GM12878 (cell line): Measurements from ENCODE around the gene ACTR1B. TPM values are rescaled to one million over a fixed set of nuclear protein-coding genes. Genes with fewer than 3 reads are reported as not detected.

Experiments used
- ATAC-seq: fragments of 200-7000 bp; cut with Tn5 transposase; 3 replicates; pipeline ENCODE4 v1.9.1; 2020; ENCODE audit warnings: mild to moderate bottlenecking, moderate library complexity
- BruUV-seq: library from RNA; stranded (reverse); fragments of 400-500 nt; replicated peaks from 2 replicates; lab custom pipeline; 2021; lab: Mats Ljungman, UMichigan
- CTCF ChIA-PET: fragments of 300-600 bp; sonication (Branson Sonifier 250); formaldehyde crosslinking; extraction: SDS; loops from one replicate; lab custom pipeline; 2021; ENCODE audit warnings: inconsistent platforms; lab: Yijun Ruan, JAX
- POLR2A ChIA-PET: fragments of 350-600 bp; formaldehyde crosslinking; extraction: SDS; loops from one replicate; lab custom pipeline; 2021; ENCODE audit warnings: inconsistent platforms; lab: Charles Lee
- RAD21 ChIA-PET: fragments of 300-600 bp; sonication (Branson Sonifier 250); formaldehyde crosslinking; loops from one replicate; lab custom pipeline; 2023; ENCODE audit warnings: antibody characterized with exemption; ENCODE audit not compliant: unreplicated experiment; lab: Charles Lee
- SMC1A ChIA-PET: fragments of 300-600 bp; sonication (Branson Sonifier 250); formaldehyde crosslinking; loops from one replicate; lab custom pipeline; 2023; ENCODE audit not compliant: unreplicated experiment, uncharacterized antibody; lab: Charles Lee
- DNase-seq: peaks from one replicate; pipeline ENCODE4 v3.0.0-alpha.2; 2011; ENCODE audit warnings: low read depth, low spot score
- FAIRE-seq: peaks from 3 replicates; lab custom pipeline; 2011; peaks lifted over from hg19 to GRCh38; lab: Jason Lieb, UNC
- H2AFZ ChIP-seq: 2 replicates; pipeline ENCODE4 v1.6.0; 2011; ENCODE audit warnings: low read depth, low read length, control low read depth; ENCODE audit not compliant: control insufficient read depth
- H3K27ac ChIP-seq: 2 replicates; pipeline ENCODE4 v1.5.1; 2011; ENCODE audit warnings: control low read depth; ENCODE audit not compliant: control insufficient read depth, insufficient read depth
- H3K27me3 ChIP-seq, 2 experiments: replicated peaks in 1 of 2; 2 replicates each; pipeline versions ENCODE4 v1.6.0 to v1.6.1; 2011; ENCODE audit warnings: low read length in 1 of 2; ENCODE audit not compliant: control insufficient read depth in 2 of 2, insufficient read depth in 2 of 2
- H3K36me3 ChIP-seq, 2 experiments: 2 replicates each; pipeline ENCODE4 v1.5.1; 2011; ENCODE audit warnings: low read length in 1 of 2; ENCODE audit not compliant: control insufficient read depth in 2 of 2, insufficient read depth in 2 of 2
- H3K4me1 ChIP-seq: 2 replicates; pipeline ENCODE4 v1.6.1; 2011; ENCODE audit warnings: mild to moderate bottlenecking, low read length, moderate library complexity, mixed read lengths; ENCODE audit not compliant: control insufficient read depth, insufficient read depth
- H3K4me2 ChIP-seq: 2 replicates; pipeline ENCODE4 v1.6.0; 2011; ENCODE audit warnings: control low read depth; ENCODE audit not compliant: control insufficient read depth, insufficient read depth
- H3K4me3 ChIP-seq: fragments of 200-600 bp; sonication (generic); 2 replicates; pipeline ENCODE4 v1.5.1; 2016
- H3K79me2 ChIP-seq: 2 replicates; pipeline ENCODE4 v1.6.0; 2011; ENCODE audit warnings: low read length; ENCODE audit not compliant: control insufficient read depth, insufficient read depth
- H3K9ac ChIP-seq: 2 replicates; pipeline ENCODE4 v1.8.0; 2011; ENCODE audit warnings: low read length, control low read depth, mixed read lengths; ENCODE audit not compliant: control insufficient read depth, insufficient read depth
- H3K9me3 ChIP-seq: replicated peaks from 3 replicates; pipeline ENCODE4 v1.5.1; 2011; ENCODE audit warnings: mild to moderate bottlenecking, low read length; ENCODE audit not compliant: control insufficient read depth, insufficient read depth
- H4K20me1 ChIP-seq: 2 replicates; pipeline ENCODE4 v1.6.0; 2011; ENCODE audit not compliant: control insufficient read depth, insufficient read depth
- ASH2L ChIP-seq: fragments of 300-600, 200-600 bp; sonication (generic); IDR thresholded peaks from 2 replicates; pipeline ENCODE4 v1.6.1; 2017; ENCODE audit warnings: low read depth, mild to moderate bottlenecking, borderline replicate concordance
- BMI1 ChIP-seq: fragments of 450-650 bp; IDR thresholded peaks from 2 replicates; pipeline ENCODE4 v1.6.1; 2016; ENCODE audit warnings: mild to moderate bottlenecking, moderate library complexity, borderline replicate concordance
- EZH2 ChIP-seq: IDR thresholded peaks from 2 replicates; pipeline ENCODE4 v1.6.1; 2012; ENCODE audit warnings: low read depth, mild to moderate bottlenecking, control low read depth, inconsistent platforms, low read length, borderline replicate concordance; ENCODE audit not compliant: control insufficient read depth
- KLF5 ChIP-seq: fragments of 450-650 bp; IDR thresholded peaks from 2 replicates; pipeline ENCODE4 v1.6.1; 2014; ENCODE audit warnings: mild to moderate bottlenecking; ENCODE audit not compliant: partially characterized antibody
- MTA2 ChIP-seq: fragments of 450-650 bp; IDR thresholded peaks from 2 replicates; pipeline ENCODE4 v1.6.1; 2016; ENCODE audit warnings: low read depth, mild to moderate bottlenecking, moderate library complexity
- NBN ChIP-seq: fragments of 450-650 bp; IDR thresholded peaks from 2 replicates; pipeline ENCODE4 v1.6.1; 2016
- NRF1 ChIP-seq: conservative IDR thresholded peaks from 2 replicates; pipeline ENCODE4 v1.6.1; 2011; ENCODE audit warnings: mild to moderate bottlenecking, low read depth, low read length, improper control_type of control experiment
- RAD21 ChIP-seq: IDR thresholded peaks from 2 replicates; pipeline ENCODE4 v1.6.1; 2011; ENCODE audit warnings: mild to moderate bottlenecking, low read depth, low read length, moderate library complexity; ENCODE audit not compliant: insufficient read depth
- RAD51 ChIP-seq: fragments of 450-650 bp; IDR thresholded peaks from 2 replicates; pipeline ENCODE4 v1.6.1; 2016; ENCODE audit warnings: moderate library complexity, mild to moderate bottlenecking, inconsistent platforms
- SREBF2 ChIP-seq: IDR thresholded peaks from 2 replicates; pipeline ENCODE4 v1.6.1; 2012; ENCODE audit warnings: mild to moderate bottlenecking, low read length
- ZNF217 ChIP-seq: fragments of 450-650 bp; IDR thresholded peaks from 2 replicates; pipeline ENCODE4 v1.6.1; 2017; ENCODE audit warnings: antibody characterized with exemption, mild to moderate bottlenecking
- WGBS: methylation state at CpG from one replicate; pipeline ENCODE4 v1.1.6; 2016; ENCODE audit warnings: low lambda C conversion rate; ENCODE audit not compliant: insufficient replicate concordance, insufficient coverage; ENCODE audit errors: missing lambda C conversion rate; 5-methylcytosine and 5-hydroxymethylcytosine counted together
- in situ Hi-C: fragments of 300-500 bp; cut with MboI; formaldehyde crosslinking; loops from 9 replicates; pipeline ENCODE4 v1.14.3; 2018; ENCODE audit warnings: mixed read lengths
- intact Hi-C: fragments of 100-400 bp; cut with micrococcal nuclease; formaldehyde crosslinking; loops from one replicate; pipeline ENCODE4 v1.14.2; 2022; ENCODE audit not compliant: unreplicated experiment
- polyA plus RNA-seq, 11 experiments: library from polyadenylated mRNA; depleted of rRNA in 4 of 11; unstranded in 6 of 11; stranded (reverse) in 5 of 11; fragments of >200 nt; fragmentation: Nextera tagmentation in 4 of 11; fragmentation: Illumina TruSeq in 1 of 11; extraction: Ambion mirVana in 4 of 11; extraction: Trizol in 1 of 11; gene quantifications; 1 replicate in 1 of 11; 2 replicates in 10 of 11; pipeline versions ENCODE4 v1.2.1 to v1.2.3, GENCODE V29; 2011 to 2016; ENCODE audit warnings: inconsistent platforms in 2 of 11, missing spikeins in 2 of 11, low read depth in 1 of 11
- total RNA-seq, 4 experiments: library from RNA; depleted of rRNA in 3 of 4; stranded (reverse); fragments of >200 nt in 3 of 4; fragmentation: Illumina TruSeq in 1 of 4; extraction: Trizol in 1 of 4; gene quantifications; 2 replicates each; pipeline versions ENCODE4 v1.2.1 to v1.2.3, GENCODE V29; 2013 to 2021
- TF ChIP-seq, protein P1 (sequence below): fragments of 450-650 bp; IDR thresholded peaks from 2 replicates; pipeline ENCODE4 v1.6.1; 2017; ENCODE audit warnings: mild to moderate bottlenecking

ACTR1B gene
- total and polyA plus RNA-seq, 10 of the 15 experiments (the other 5 are each of a cell fraction or from before 2014, with no cell fraction given): 1.3 to 62.8 (median 44.8) TPM

DNA sequence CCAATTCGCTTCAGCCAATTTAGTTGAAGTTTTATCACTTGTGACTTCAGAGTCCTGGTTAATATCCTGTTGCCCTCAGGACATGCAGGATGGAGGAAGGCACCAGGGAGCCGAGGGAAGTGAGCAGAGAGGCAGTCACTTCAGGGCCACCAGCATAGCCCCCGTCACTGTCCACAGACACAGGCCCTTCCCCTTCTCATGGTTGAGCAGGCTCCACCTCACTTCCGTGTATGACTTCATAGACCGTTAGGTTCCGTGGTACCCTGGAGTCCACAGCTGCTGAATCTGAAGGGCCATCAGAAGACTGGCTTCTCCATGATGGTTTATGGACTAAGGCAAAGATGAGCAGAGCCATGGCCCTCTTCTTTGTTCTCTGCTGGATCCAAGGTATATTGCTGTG, 5.6 kb upstream of the ACTR1B start, which contains the start of gene C2orf92:
Gene C2orf92 (plus strand): TSS at position 266 of the 400 bp plus-strand sequence. CDS start 76 bp downstream, at position 342.
- H3K9ac ChIP-seq: no peak within 1 kb of the TSS
- no peaks in the 10 kb centered on the region for H3K36me3 ChIP-seq
- ChIA-PET CTCF (interaction anchor here (1.0 to 1.8 kb wide), 2 partner anchors 13 to 28 kb away, joined by 4 to 7 read pairs; no protein-coding TSS in a partner anchor), POLR2A (interaction anchor here (1.4 kb wide), 1 partner anchor 23 kb away, joined by 3 read pairs; no protein-coding TSS in a partner anchor), RAD21 (interaction anchor here (0.9 kb wide), 1 partner anchor 27 kb away, joined by 3 read pairs; no protein-coding TSS in a partner anchor), SMC1A (interaction anchor here (0.7 to 1.2 kb wide), 3 partner anchors 21 to 718 kb away, joined by 3 to 4 read pairs (median 3); no protein-coding TSS in a partner anchor)
- no peak within 1 kb of the TSS for H3K27ac ChIP-seq
- no peak for FAIRE-seq
- no peak for DNase-seq
- no peaks in the 10 kb centered on the region for H3K27me3 ChIP-seq
- H3K4me1 ChIP-seq: peaks cover 6% of the 10 kb centered on the region; the same call in 1 of the 2 replicates
- H2AFZ ChIP-seq: no peak within 1 kb of the TSS
- H3K9me3 ChIP-seq: no peaks in the 10 kb centered on the region
- ATAC-seq: no peak
- H3K79me2 ChIP-seq: no peaks in the 10 kb centered on the region
- no TSS peak for BruUV-seq
- in situ Hi-C loops (loop anchor here (10.0 kb wide), 1 partner anchor 1605 kb away; no protein-coding TSS in a partner anchor), intact Hi-C loops (no loop called here)
- no peak within 1 kb of the TSS for H3K4me3 ChIP-seq
- no peak for TF ChIP-seq RAD51
- TF ChIP-seq MTA2: no peak
- TF ChIP-seq ZNF217: no peak
- no peak for TF ChIP-seq BMI1
- TF ChIP-seq, protein P1, sequence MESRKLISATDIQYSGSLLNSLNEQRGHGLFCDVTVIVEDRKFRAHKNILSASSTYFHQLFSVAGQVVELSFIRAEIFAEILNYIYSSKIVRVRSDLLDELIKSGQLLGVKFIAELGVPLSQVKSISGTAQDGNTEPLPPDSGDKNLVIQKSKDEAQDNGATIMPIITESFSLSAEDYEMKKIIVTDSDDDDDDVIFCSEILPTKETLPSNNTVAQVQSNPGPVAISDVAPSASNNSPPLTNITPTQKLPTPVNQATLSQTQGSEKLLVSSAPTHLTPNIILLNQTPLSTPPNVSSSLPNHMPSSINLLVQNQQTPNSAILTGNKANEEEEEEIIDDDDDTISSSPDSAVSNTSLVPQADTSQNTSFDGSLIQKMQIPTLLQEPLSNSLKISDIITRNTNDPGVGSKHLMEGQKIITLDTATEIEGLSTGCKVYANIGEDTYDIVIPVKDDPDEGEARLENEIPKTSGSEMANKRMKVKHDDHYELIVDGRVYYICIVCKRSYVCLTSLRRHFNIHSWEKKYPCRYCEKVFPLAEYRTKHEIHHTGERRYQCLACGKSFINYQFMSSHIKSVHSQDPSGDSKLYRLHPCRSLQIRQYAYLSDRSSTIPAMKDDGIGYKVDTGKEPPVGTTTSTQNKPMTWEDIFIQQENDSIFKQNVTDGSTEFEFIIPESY: no peak
- no peak for TF ChIP-seq SREBF2
- no peak for TF ChIP-seq RAD21
- TF ChIP-seq KLF5: no peak
- TF ChIP-seq NBN: no peak
- TF ChIP-seq ASH2L: no peak
- TF ChIP-seq NRF1: no peak
- TF ChIP-seq EZH2: no peak
- H3K4me2 ChIP-seq: no peak within 1 kb of the TSS
- 57% methylated on average over 6 of the region's 6 CpGs for WGBS
- no peaks in the 10 kb centered on the region for H4K20me1 ChIP-seq
